ENCODE measurements around the gene SHROOM3.
A peak's percentile ranks its signal among the peaks of the same experiment; 100 is the strongest.

SHROOM3 gene

GRCh38 chr4:76511947-76512346 is 76.9 kb downstream of the SHROOM3 start:
- no peak overlapping the region for H3K4me3 ChIP-seq (ENCODE audit: low read depth, low read length)
- no peak for TF ChIP-seq MAX (IDR thresholded peaks at IDR 0.05; ENCODE audit: low read depth, low read length)
- TF ChIP-seq CTCF (IDR thresholded peaks at IDR 0.05; ENCODE audit: low read depth, low read length): no peak
- no peak for TF ChIP-seq POLR2A (IDR thresholded peaks at IDR 0.05; ENCODE audit: extremely low read depth, insufficient read length)
- no peak for TF ChIP-seq MYC (IDR thresholded peaks at IDR 0.05; ENCODE audit: low read depth, low read length)
- no peak for DNase-seq (ENCODE audit: low read depth)

- TF ChIP-seq MYC (IDR thresholded peaks at IDR 0.05; ENCODE audit: low read depth, low read length): no peak
- TF ChIP-seq POLR2A (IDR thresholded peaks at IDR 0.05; ENCODE audit: extremely low read depth, insufficient read length): no peak
- TF ChIP-seq MAX (IDR thresholded peaks at IDR 0.05; ENCODE audit: low read depth, low read length): no peak
- no peak for TF ChIP-seq CTCF (IDR thresholded peaks at IDR 0.05; ENCODE audit: low read depth, low read length)
- DNase-seq (ENCODE audit: low read depth): no peak
- H3K4me3 ChIP-seq (ENCODE audit: low read depth, low read length): no peak overlapping the region
Measured at GRCh38 chr4:76513482-76513881, 78.5 kb downstream of the SHROOM3 start.

GRCh38 chr4:76514087-76514486 is 79.1 kb downstream of the SHROOM3 start:
- H3K4me3 ChIP-seq (ENCODE audit: low read depth, low read length): no peak overlapping the region
- TF ChIP-seq POLR2A (IDR thresholded peaks at IDR 0.05; ENCODE audit: extremely low read depth, insufficient read length) (no peak), MAX (IDR thresholded peaks at IDR 0.05; ENCODE audit: low read depth, low read length) (no peak), CTCF (IDR thresholded peaks at IDR 0.05; ENCODE audit: low read depth, low read length) (no peak), MYC (IDR thresholded peaks at IDR 0.05; ENCODE audit: low read depth, low read length) (no peak)
- DNase-seq (ENCODE audit: low read depth): no peak

- no peak for TF ChIP-seq MYC (IDR thresholded peaks at IDR 0.05; ENCODE audit: low read depth, low read length)
- TF ChIP-seq CTCF (IDR thresholded peaks at IDR 0.05; ENCODE audit: low read depth, low read length): no peak
- no peak for TF ChIP-seq POLR2A (IDR thresholded peaks at IDR 0.05; ENCODE audit: extremely low read depth, insufficient read length)
- no peak for TF ChIP-seq MAX (IDR thresholded peaks at IDR 0.05; ENCODE audit: low read depth, low read length)
- H3K4me3 ChIP-seq (ENCODE audit: low read depth, low read length): no peak overlapping the region
- DNase-seq (ENCODE audit: low read depth): peak; percentile 11
Measured at GRCh38 chr4:76515975-76516843, 81.2 kb downstream of the SHROOM3 start.

- no peak for TF ChIP-seq MYC (IDR thresholded peaks at IDR 0.05; ENCODE audit: low read depth, low read length)
- no peak for TF ChIP-seq MAX (IDR thresholded peaks at IDR 0.05; ENCODE audit: low read depth, low read length)
- TF ChIP-seq CTCF (IDR thresholded peaks at IDR 0.05; ENCODE audit: low read depth, low read length): no peak
- TF ChIP-seq POLR2A (IDR thresholded peaks at IDR 0.05; ENCODE audit: extremely low read depth, insufficient read length): no peak
- H3K4me3 ChIP-seq (ENCODE audit: low read depth, low read length): no peak overlapping the region
- no peak for DNase-seq (ENCODE audit: low read depth)
Measured at GRCh38 chr4:76518241-76518640, 83.2 kb downstream of the SHROOM3 start.

Data from NB4 (cell line).